ENCODE measurements around the gene TNRC18.

TNRC18 gene

DNA sequence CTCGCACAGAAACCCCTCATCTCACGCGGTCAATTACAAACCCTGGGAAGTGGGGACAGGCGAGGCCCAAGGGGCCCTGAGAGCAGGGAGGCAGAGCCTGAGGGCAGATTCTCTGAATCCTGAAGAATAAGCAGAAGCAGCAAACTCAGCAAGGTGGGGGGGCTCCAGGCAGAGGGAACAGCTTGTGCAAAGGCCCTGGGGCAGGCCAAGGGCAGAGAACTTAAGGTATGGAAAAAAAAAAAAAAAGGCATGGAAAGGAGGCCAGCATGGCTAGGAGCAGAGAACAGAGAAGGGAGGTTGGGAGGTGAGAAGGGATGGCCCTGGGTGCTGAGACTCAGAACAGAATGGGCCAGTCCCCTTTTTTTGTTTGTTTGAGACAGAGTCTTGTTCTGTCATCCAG lies 32.8 kb upstream of the TNRC18 start:
- Mint-ChIP-seq H3K27ac (no peak overlapping the region), H3K4me3 (no peak overlapping the region), H3K36me3 (ENCODE audit: low read depth) (no peaks in the 10 kb centered on the region), H3K9me3 (no peaks in the 10 kb centered on the region), H3K4me1 (peaks cover 12% of the 10 kb centered on the region), H3K27me3 (ENCODE audit: low read depth) (peaks cover 14% of the 10 kb centered on the region)
- TF ChIP-seq, protein P1, sequence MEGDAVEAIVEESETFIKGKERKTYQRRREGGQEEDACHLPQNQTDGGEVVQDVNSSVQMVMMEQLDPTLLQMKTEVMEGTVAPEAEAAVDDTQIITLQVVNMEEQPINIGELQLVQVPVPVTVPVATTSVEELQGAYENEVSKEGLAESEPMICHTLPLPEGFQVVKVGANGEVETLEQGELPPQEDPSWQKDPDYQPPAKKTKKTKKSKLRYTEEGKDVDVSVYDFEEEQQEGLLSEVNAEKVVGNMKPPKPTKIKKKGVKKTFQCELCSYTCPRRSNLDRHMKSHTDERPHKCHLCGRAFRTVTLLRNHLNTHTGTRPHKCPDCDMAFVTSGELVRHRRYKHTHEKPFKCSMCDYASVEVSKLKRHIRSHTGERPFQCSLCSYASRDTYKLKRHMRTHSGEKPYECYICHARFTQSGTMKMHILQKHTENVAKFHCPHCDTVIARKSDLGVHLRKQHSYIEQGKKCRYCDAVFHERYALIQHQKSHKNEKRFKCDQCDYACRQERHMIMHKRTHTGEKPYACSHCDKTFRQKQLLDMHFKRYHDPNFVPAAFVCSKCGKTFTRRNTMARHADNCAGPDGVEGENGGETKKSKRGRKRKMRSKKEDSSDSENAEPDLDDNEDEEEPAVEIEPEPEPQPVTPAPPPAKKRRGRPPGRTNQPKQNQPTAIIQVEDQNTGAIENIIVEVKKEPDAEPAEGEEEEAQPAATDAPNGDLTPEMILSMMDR (IDR thresholded peaks at IDR 0.05; ENCODE audit: unreplicated experiment in 3 of 3), result no peak

DNA sequence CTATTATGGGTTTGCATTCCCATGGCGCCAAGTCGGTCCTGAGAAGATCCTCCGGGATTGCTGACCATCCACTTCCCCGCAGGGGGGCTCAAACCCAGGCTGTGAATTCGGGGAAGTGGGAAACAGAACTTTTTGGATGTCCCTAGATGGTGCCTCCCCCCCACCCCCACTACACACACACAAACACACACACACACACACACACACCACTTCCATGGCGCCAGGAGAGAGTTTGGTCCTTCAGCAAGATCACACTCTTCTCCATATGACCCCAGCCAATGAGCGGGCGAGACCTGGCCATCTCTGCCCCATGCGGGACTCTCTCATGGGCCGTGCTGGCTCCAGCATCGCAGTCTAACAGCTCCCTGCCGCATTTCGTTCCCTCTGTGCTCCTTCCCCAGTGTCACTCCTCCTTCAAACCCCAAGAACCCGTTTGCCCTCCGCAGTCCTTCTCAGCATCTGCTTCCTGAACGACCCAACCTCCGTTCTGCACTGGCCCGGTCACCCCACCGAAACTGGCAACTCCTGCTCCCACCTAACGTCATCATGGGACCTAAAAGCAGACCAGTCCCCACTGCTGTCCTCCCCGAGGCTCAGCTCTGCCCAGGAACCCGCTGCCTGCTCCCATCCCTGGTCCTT lies 32.1 kb upstream of the TNRC18 start:
- peaks cover 14% of the 10 kb centered on the region for H3K27me3 Mint-ChIP-seq (ENCODE audit: low read depth)
- no peaks in the 10 kb centered on the region for H3K36me3 Mint-ChIP-seq (ENCODE audit: low read depth)
- peaks cover 12% of the 10 kb centered on the region for H3K4me1 Mint-ChIP-seq
- H3K27ac Mint-ChIP-seq, result no peak overlapping the region
- TF ChIP-seq, protein P1 (IDR thresholded peaks at IDR 0.05; ENCODE audit: unreplicated experiment in 3 of 3), result no peak
- H3K9me3 Mint-ChIP-seq, result no peaks in the 10 kb centered on the region
- no peak overlapping the region for H3K4me3 Mint-ChIP-seq

DNA sequence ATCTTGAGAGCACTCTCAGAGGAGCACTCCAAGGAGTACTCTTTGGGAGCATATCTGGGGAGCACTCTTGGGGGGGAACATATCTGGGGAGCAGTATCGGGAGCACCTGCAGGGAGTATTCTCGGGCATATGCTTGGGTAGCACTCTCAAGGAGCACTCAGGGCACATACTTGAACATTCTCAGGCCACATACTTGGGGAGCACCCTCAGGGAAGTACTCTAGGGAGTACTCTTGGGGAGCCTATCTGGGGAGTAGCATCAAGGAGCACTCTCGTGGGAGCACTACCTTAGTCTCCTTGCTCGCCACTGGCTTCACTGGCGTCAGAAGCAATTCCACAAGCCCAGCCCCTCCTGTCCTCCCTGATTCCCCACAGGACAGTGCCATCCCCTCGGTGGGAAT lies 31.5 kb upstream of the TNRC18 start:
- Mint-ChIP-seq H3K36me3 (ENCODE audit: low read depth) (no peaks in the 10 kb centered on the region), H3K27ac (no peak overlapping the region), H3K9me3 (no peaks in the 10 kb centered on the region), H3K27me3 (ENCODE audit: low read depth) (peaks cover 14% of the 10 kb centered on the region), H3K4me1 (peaks cover 12% of the 10 kb centered on the region), H3K4me3 (no peak overlapping the region)
- TF ChIP-seq, protein P1 (IDR thresholded peaks at IDR 0.05; ENCODE audit: unreplicated experiment in 3 of 3), result no peak

DNA sequence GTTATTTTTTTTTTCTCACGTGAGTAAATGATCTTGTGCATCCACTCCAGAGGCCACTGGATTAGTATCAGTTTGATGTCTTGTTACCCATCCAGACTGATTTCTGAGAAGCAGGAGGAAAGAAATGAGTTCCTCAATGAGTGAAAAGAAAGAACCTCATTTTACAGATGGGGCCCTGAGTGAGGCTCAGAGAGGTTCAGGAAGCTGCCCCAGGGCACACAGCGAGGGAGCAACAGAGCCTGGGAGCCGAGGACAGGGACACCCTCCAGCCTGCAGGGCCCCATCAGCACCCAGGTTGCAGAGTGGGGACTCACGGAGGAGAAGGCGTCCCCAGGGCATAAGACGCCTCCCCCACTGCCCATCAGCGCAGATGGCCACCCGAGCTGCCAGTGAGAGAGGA lies 30.9 kb upstream of the TNRC18 start:
- Mint-ChIP-seq H3K4me3 (no peak overlapping the region), H3K36me3 (ENCODE audit: low read depth) (no peaks in the 10 kb centered on the region), H3K4me1 (peaks cover 12% of the 10 kb centered on the region), H3K27me3 (ENCODE audit: low read depth) (peaks cover 14% of the 10 kb centered on the region), H3K27ac (no peak overlapping the region), H3K9me3 (no peaks in the 10 kb centered on the region)
- TF ChIP-seq, protein P1 (IDR thresholded peaks at IDR 0.05; ENCODE audit: unreplicated experiment in 3 of 3), result no peak

DNA sequence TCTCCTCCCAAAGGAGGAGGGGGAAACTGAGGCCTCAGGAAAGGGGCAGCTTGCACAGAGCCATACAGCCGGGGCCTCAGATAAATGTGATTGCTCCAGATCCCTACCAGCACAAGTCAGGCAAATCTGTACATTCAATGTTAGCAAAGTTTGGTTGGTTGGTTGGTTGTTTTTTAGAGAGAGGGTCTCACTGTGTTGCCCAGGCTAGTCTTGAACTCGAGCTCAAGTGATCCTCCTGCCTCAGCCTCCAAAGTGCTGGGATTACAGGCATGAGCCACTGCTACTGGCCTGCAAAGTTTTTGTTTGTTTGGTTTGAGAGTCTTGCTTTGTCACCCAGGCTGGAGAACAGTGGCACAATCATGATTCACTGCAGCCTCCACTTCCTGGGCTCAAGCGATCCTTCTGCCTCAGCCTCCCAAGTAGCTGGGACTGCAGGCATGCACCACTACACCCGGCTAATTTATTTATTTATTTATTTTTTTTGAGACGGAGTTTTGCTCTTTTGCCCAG lies 30.0 kb upstream of the TNRC18 start:
- peaks cover 12% of the 10 kb centered on the region for H3K4me1 Mint-ChIP-seq
- no peaks in the 10 kb centered on the region for H3K9me3 Mint-ChIP-seq
- TF ChIP-seq, protein P1 (IDR thresholded peaks at IDR 0.05; ENCODE audit: unreplicated experiment in 3 of 3), result no peak
- no peaks in the 10 kb centered on the region for H3K36me3 Mint-ChIP-seq (ENCODE audit: low read depth)
- no peak overlapping the region for H3K4me3 Mint-ChIP-seq
- H3K27ac Mint-ChIP-seq, result no peak overlapping the region
- H3K27me3 Mint-ChIP-seq (ENCODE audit: low read depth), result peaks cover 14% of the 10 kb centered on the region

DNA sequence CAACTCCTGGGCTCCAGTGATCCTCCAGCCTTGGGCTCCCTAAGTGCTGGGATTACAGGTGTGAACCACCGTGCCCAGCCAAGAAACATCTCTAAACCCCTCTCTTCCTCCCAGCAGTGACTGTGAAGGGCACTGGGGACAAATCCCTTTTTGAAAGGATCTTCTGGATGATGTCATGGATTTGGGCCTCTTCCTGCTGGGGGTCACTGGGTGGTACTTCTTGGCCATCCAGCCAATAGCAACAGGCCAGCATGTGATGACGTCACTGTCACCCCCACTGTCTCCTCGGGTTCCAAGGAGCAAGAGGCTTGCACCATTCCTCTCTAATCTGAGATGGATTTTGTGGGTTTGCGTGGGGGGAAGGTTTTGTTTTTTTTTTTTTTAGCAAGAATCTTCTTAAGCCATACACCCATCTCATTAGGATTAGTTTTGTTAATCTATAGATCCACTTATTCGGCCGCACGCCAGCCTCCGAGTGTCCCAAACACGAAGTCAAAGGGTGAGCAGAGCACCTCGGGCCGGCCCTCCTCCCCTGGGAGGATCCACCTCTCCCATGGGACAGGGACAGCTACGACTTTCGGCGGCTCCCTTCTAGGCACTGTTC lies 29.4 kb upstream of the TNRC18 start:
- Mint-ChIP-seq H3K27ac (peak overlapping the region in 2 of 3 experiments; percentile 29 to 47), H3K4me3 (no peak overlapping the region), H3K36me3 (ENCODE audit: low read depth) (no peaks in the 10 kb centered on the region), H3K9me3 (no peaks in the 10 kb centered on the region), H3K4me1 (peaks cover 11% of the 10 kb centered on the region), H3K27me3 (ENCODE audit: low read depth) (peaks cover 18% of the 10 kb centered on the region)
- TF ChIP-seq, protein P1 (IDR thresholded peaks at IDR 0.05; ENCODE audit: unreplicated experiment in 3 of 3), result no peak

Data from nephron (organoid).